ENCODE measurements around the gene SYT13. TPM values are rescaled to one million over a fixed set of nuclear protein-coding genes. Genes with fewer than 3 reads are reported as not detected.

SYT13 gene
- total and polyA plus RNA-seq, 11 donors, result 0.61 to 7.5 (median 3.2) TPM

- ATAC-seq (peak in 1 of 4 donors; percentile 12), DNase-seq (no peak)
- Histone ChIP-seq H3K27ac (peak overlapping the region in 5 of 12 donors; percentile 23 to 60 (median 53)), H3K36me3 (peaks cover 0 to 29% (median 15%) of the 10 kb centered on the region in 9 donors), H3K4me1 (peaks cover 4 to 39% (median 12%) of the 10 kb centered on the region in 12 donors), H3K9me3 (no peaks in the 10 kb centered on the region), H3K4me3 (no peak overlapping the region), H3K27me3 (no peaks in the 10 kb centered on the region)
- intact Hi-C loops (cut with DNase I), result no loop called here
- TF ChIP-seq CTCF (IDR thresholded peaks at IDR 0.05), result no peak
- no peak for TF ChIP-seq POLR2A (IDR thresholded peaks at IDR 0.05)
- 59 to 82% (median 71%) methylated on average over 4 of the region's 4 CpGs for WGBS, 4 donors
These were observed 70.9 kb downstream of the SYT13 start for GRCh38 chr11:45215098-45215865.

GRCh38 chr11:45213717-45214116 is 72.4 kb downstream of the SYT13 start:
- 98 to 100% (median 100%) methylated on average over 1 of the region's 1 CpG for WGBS, 4 donors
- ATAC-seq (no peak), DNase-seq (no peak)
- Histone ChIP-seq H3K4me1 (peaks cover 12 to 54% (median 27%) of the 10 kb centered on the region in 12 donors), H3K4me3 (no peak overlapping the region), H3K27me3 (no peaks in the 10 kb centered on the region), H3K27ac (no peak overlapping the region), H3K9me3 (no peaks in the 10 kb centered on the region), H3K36me3 (peaks cover 0 to 20% (median 8%) of the 10 kb centered on the region in 9 donors)
- intact Hi-C loops (cut with DNase I), result loop anchor here in 1 of 10 donors (5.0 kb wide), 1 partner anchor 79 kb away; no protein-coding TSS in a partner anchor
- TF ChIP-seq CTCF (IDR thresholded peaks at IDR 0.05) (no peak), POLR2A (IDR thresholded peaks at IDR 0.05) (no peak)

DNA sequence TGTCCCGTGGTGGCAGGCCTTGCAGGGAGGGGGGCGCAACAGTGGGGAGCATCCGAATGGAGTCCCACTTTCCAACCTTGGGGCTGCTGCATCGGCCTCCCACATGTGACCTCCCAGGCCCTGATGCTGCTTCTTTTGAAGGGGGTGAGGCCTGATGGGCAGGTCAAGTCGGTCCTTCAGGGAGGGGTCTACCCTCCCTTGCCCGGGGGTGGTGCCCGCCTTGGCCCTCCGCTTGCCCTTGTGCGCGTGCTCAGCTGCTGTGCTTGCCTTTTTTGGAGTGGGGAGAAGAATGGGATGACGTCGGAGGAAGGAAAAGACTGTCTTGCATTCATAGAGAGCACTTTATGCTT is 72.8 kb downstream of the SYT13 start:
- Histone ChIP-seq H3K4me1 (peaks cover 14 to 59% (median 30%) of the 10 kb centered on the region in 12 donors), H3K27me3 (no peaks in the 10 kb centered on the region), H3K4me3 (no peak overlapping the region), H3K27ac (no peak overlapping the region), H3K9me3 (no peaks in the 10 kb centered on the region), H3K36me3 (peaks cover 0 to 20% (median 8%) of the 10 kb centered on the region in 9 donors)
- no peak for DNase-seq
- TF ChIP-seq POLR2A (IDR thresholded peaks at IDR 0.05) (no peak), CTCF (IDR thresholded peaks at IDR 0.05) (peak in 1 of 12 donors; percentile 1)
- intact Hi-C loops (cut with DNase I), result loop anchor here in 1 of 10 donors (5.0 kb wide), 1 partner anchor 79 kb away; no protein-coding TSS in a partner anchor
- WGBS, 4 donors, result 82 to 87% (median 86%) methylated on average over 11 to 12 of the region's 12 CpGs
- no peak for ATAC-seq

- no peak overlapping the region for H3K27ac ChIP-seq
- peaks cover 0 to 20% (median 8%) of the 10 kb centered on the region in 9 donors for H3K36me3 ChIP-seq
- DNase-seq (peak in 1 of 5 donors; percentile 65), ATAC-seq (no peak)
- H3K4me3 ChIP-seq, result no peak overlapping the region
- no peaks in the 10 kb centered on the region for H3K27me3 ChIP-seq
- 88 to 93% (median 90%) methylated on average over 15 to 31 of the region's 31 CpGs for WGBS, 4 donors
- TF ChIP-seq POLR2A (IDR thresholded peaks at IDR 0.05), result no peak
- TF ChIP-seq CTCF (IDR thresholded peaks at IDR 0.05), result peak in 1 of 12 donors; percentile 14
- intact Hi-C loops (cut with DNase I), result loop anchor here in 1 of 10 donors (5.0 kb wide), 1 partner anchor 80 kb away; no protein-coding TSS in a partner anchor
- peaks cover 14 to 64% (median 32%) of the 10 kb centered on the region in 12 donors for H3K4me1 ChIP-seq
- H3K9me3 ChIP-seq, result no peaks in the 10 kb centered on the region
These were observed 73.4 kb downstream of the SYT13 start for GRCh38 chr11:45212566-45213315.
